IMR-90 (cell line): Measurements from ENCODE around the gene HMOX2.
A peak's percentile ranks its signal among the peaks of the same experiment; 100 is the strongest.

ENCODE experiments used
- FOS ChIP-seq: fragments of 150-350 bp; IDR thresholded peaks from 2 replicates; pipeline ENCODE4 v1.6.1; 2016; ENCODE audit warnings: low read depth, low read length
- MAZ ChIP-seq: IDR thresholded peaks from 2 replicates; pipeline ENCODE4 v1.6.1; 2012; ENCODE audit warnings: low read depth, mild to moderate bottlenecking, low read length, improper control_type of control experiment, moderate library complexity, borderline replicate concordance
- POLR2A ChIP-seq: IDR thresholded peaks from 2 replicates; pipeline ENCODE4 v1.6.1; 2012; ENCODE audit warnings: mild to moderate bottlenecking, low read depth, low read length
- RAD21 ChIP-seq: IDR thresholded peaks from 2 replicates; pipeline ENCODE4 v1.6.1; 2012; ENCODE audit warnings: low read length, improper control_type of control experiment
- RFX5 ChIP-seq: IDR thresholded peaks from 2 replicates; pipeline ENCODE4 v1.8.0; 2012; ENCODE audit warnings: low read depth, mild to moderate bottlenecking, low read length, moderate library complexity
- SMC3 ChIP-seq: fragments of 150-350 bp; IDR thresholded peaks from 2 replicates; pipeline ENCODE4 v1.6.1; 2016; ENCODE audit warnings: low read depth, mild to moderate bottlenecking, antibody characterized with exemption, low read length, moderate library complexity
- USF2 ChIP-seq: fragments of 150-350 bp; IDR thresholded peaks from 2 replicates; pipeline ENCODE4 v1.6.1; 2017; ENCODE audit warnings: mild to moderate bottlenecking, antibody characterized with exemption, low read length, low read depth
- TF ChIP-seq, protein P1 (sequence below): conservative IDR thresholded peaks from 2 replicates; pipeline ENCODE4 v1.5.1; 2012; ENCODE audit warnings: mild to moderate bottlenecking, low read depth, low read length, improper control_type of control experiment

- TF ChIP-seq POLR2A (no peak), MAZ (no peak), SMC3 (no peak), FOS (no peak), RAD21 (no peak), RFX5 (no peak), USF2 (peak; percentile 68)
- TF ChIP-seq, protein P1, sequence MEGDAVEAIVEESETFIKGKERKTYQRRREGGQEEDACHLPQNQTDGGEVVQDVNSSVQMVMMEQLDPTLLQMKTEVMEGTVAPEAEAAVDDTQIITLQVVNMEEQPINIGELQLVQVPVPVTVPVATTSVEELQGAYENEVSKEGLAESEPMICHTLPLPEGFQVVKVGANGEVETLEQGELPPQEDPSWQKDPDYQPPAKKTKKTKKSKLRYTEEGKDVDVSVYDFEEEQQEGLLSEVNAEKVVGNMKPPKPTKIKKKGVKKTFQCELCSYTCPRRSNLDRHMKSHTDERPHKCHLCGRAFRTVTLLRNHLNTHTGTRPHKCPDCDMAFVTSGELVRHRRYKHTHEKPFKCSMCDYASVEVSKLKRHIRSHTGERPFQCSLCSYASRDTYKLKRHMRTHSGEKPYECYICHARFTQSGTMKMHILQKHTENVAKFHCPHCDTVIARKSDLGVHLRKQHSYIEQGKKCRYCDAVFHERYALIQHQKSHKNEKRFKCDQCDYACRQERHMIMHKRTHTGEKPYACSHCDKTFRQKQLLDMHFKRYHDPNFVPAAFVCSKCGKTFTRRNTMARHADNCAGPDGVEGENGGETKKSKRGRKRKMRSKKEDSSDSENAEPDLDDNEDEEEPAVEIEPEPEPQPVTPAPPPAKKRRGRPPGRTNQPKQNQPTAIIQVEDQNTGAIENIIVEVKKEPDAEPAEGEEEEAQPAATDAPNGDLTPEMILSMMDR = no peak
Measured at GRCh38 chr16:4529085-4530060, 53.2 kb downstream of the HMOX2 start.
